NCI-H2107 (cell line): Measurements from ENCODE around the gene KRTAP12-2.
"Not testable (repeated sequence)": the region's sequence is repeated elsewhere in the genome, so short reads cannot be mapped to it uniquely, and the experiment has no call there.

Source experiments
- DNase-seq: peaks from one replicate; lab custom pipeline; 2025; lab: John Stamatoyannopoulos, UW

Gene KRTAP12-2

GRCh38 chr21:44650265-44650972 is 16.3 kb downstream of the KRTAP12-2 start:
- DNase-seq: no peak

GRCh38 chr21:44649521-44650100 is 17.1 kb downstream of the KRTAP12-2 start:
- DNase-seq: no peak

- DNase-seq: no peak
Observed at GRCh38 chr21:44648557-44649311, 18.0 kb downstream of the KRTAP12-2 start.

- no peak for DNase-seq
Observed at GRCh38 chr21:44647222-44647552, 19.5 kb downstream of the KRTAP12-2 start.

GRCh38 chr21:44646366-44647221 is 20.1 kb downstream of the KRTAP12-2 start, which contains the start of gene KRTAP10-11:
Gene KRTAP10-11 (plus strand): TSS chr21:44646414. CDS start chr21:44646459, 45 bp downstream.
- not testable (repeated sequence) for DNase-seq

- DNase-seq: no peak
Observed at GRCh38 chr21:44644878-44645277, 21.8 kb downstream of the KRTAP12-2 start.

GRCh38 chr21:44643741-44644310 is 22.9 kb downstream of the KRTAP12-2 start:
- DNase-seq: no peak

GRCh38 chr21:44640761-44641160 is 26.0 kb downstream of the KRTAP12-2 start:
- no peak for DNase-seq

GRCh38 chr21:44639331-44639655 is 27.4 kb downstream of the KRTAP12-2 start:
- no peak for DNase-seq

- not testable (repeated sequence) for DNase-seq
Observed at GRCh38 chr21:44638506-44639330, 28.0 kb downstream of the KRTAP12-2 start.

GRCh38 chr21:44637851-44638348 is 28.8 kb downstream of the KRTAP12-2 start:
- DNase-seq: not testable (repeated sequence)

GRCh38 chr21:44637018-44637850 is 29.5 kb downstream of the KRTAP12-2 start, which contains the start of gene KRTAP10-10:
Gene KRTAP10-10 (plus strand): TSS chr21:44637356. CDS start chr21:44637418, 62 bp downstream.
- no peak for DNase-seq

GRCh38 chr21:44636209-44637017 is 30.3 kb downstream of the KRTAP12-2 start:
- no peak for DNase-seq

- no peak for DNase-seq
Observed at GRCh38 chr21:44632067-44632466, 34.7 kb downstream of the KRTAP12-2 start.

- DNase-seq: no peak
Observed at GRCh38 chr21:44630440-44630839, 36.3 kb downstream of the KRTAP12-2 start.

- DNase-seq: no peak
Observed at GRCh38 chr21:44628707-44629391, 37.9 kb downstream of the KRTAP12-2 start.

GRCh38 chr21:44627831-44628233 is 38.9 kb downstream of the KRTAP12-2 start:
- not testable (repeated sequence) for DNase-seq

- not testable (repeated sequence) for DNase-seq
Observed at GRCh38 chr21:44627181-44627822, 39.4 kb downstream of the KRTAP12-2 start.
